GM21619 (cell line): ENCODE results near the gene BSND.

ENCODE experiments used
- ATAC-seq: cut with Tn5 transposase; IDR thresholded peaks from one replicate; pipeline ENCODE4 v1.9.1; 2021; ENCODE audit not compliant: unreplicated experiment

BSND gene

GRCh38 chr1:55059302-55060132, 60.8 kb downstream of the BSND start:
- no peak for ATAC-seq

- ATAC-seq: no peak
Observed at GRCh38 chr1:55060133-55060999, 61.6 kb downstream of the BSND start.

GRCh38 chr1:55061000-55061705, 62.4 kb downstream of the BSND start:
- no peak for ATAC-seq
